ENCODE data around the gene JAKMIP1.

The JAKMIP1 gene

GRCh38 chr4:6035786-6036185, 164.6 kb downstream of the JAKMIP1 start:
- H3K36me3 ChIP-seq (ENCODE audit: control insufficient read depth, insufficient read depth, low read length, severe bottlenecking) = no peaks in the 10 kb centered on the region
- no peaks in the 10 kb centered on the region for H3K9me3 ChIP-seq (ENCODE audit: control insufficient read depth, low read length)
- no peaks in the 10 kb centered on the region for H3K4me1 ChIP-seq (ENCODE audit: control insufficient read depth, insufficient read depth, low read length)
- no peak for DNase-seq (ENCODE audit: low read depth)
- H3K27me3 ChIP-seq (replicated peaks; ENCODE audit: control insufficient read depth, insufficient read depth, low read length) = peaks cover 16% of the 10 kb centered on the region
- no peak overlapping the region for H3K9ac ChIP-seq (ENCODE audit: low read length)
- no peak overlapping the region for H3K4me3 ChIP-seq (ENCODE audit: low read length)

- no peaks in the 10 kb centered on the region for H3K9me3 ChIP-seq (ENCODE audit: control insufficient read depth, low read length)
- DNase-seq (ENCODE audit: low read depth) = no peak
- H3K4me1 ChIP-seq (ENCODE audit: control insufficient read depth, insufficient read depth, low read length) = no peaks in the 10 kb centered on the region
- H3K9ac ChIP-seq (ENCODE audit: low read length) = no peak overlapping the region
- peaks cover 13% of the 10 kb centered on the region for H3K27me3 ChIP-seq (replicated peaks; ENCODE audit: control insufficient read depth, insufficient read depth, low read length)
- no peaks in the 10 kb centered on the region for H3K36me3 ChIP-seq (ENCODE audit: control insufficient read depth, insufficient read depth, low read length, severe bottlenecking)
- no peak overlapping the region for H3K4me3 ChIP-seq (ENCODE audit: low read length)
Observed at GRCh38 chr4:6033381-6033780, 167.0 kb downstream of the JAKMIP1 start.

- Histone ChIP-seq H3K36me3 (ENCODE audit: control insufficient read depth, insufficient read depth, low read length, severe bottlenecking) (no peaks in the 10 kb centered on the region), H3K4me1 (ENCODE audit: control insufficient read depth, insufficient read depth, low read length) (no peaks in the 10 kb centered on the region), H3K4me3 (ENCODE audit: low read length) (no peak overlapping the region), H3K27me3 (replicated peaks; ENCODE audit: control insufficient read depth, insufficient read depth, low read length) (peaks cover 13% of the 10 kb centered on the region), H3K9me3 (ENCODE audit: control insufficient read depth, low read length) (no peaks in the 10 kb centered on the region), H3K9ac (ENCODE audit: low read length) (no peak overlapping the region)
- DNase-seq (ENCODE audit: low read depth) = no peak
Observed at GRCh38 chr4:6032249-6033244, 167.8 kb downstream of the JAKMIP1 start.

- no peaks in the 10 kb centered on the region for H3K36me3 ChIP-seq (ENCODE audit: control insufficient read depth, insufficient read depth, low read length, severe bottlenecking)
- H3K9me3 ChIP-seq (ENCODE audit: control insufficient read depth, low read length) = no peaks in the 10 kb centered on the region
- no peak overlapping the region for H3K9ac ChIP-seq (ENCODE audit: low read length)
- peaks cover 13% of the 10 kb centered on the region for H3K27me3 ChIP-seq (replicated peaks; ENCODE audit: control insufficient read depth, insufficient read depth, low read length)
- no peaks in the 10 kb centered on the region for H3K4me1 ChIP-seq (ENCODE audit: control insufficient read depth, insufficient read depth, low read length)
- H3K4me3 ChIP-seq (ENCODE audit: low read length) = no peak overlapping the region
- no peak for DNase-seq (ENCODE audit: low read depth)
Observed at GRCh38 chr4:6031846-6032245, 168.5 kb downstream of the JAKMIP1 start.

GRCh38 chr4:6030679-6031078, 169.7 kb downstream of the JAKMIP1 start:
- no peak overlapping the region for H3K4me3 ChIP-seq (ENCODE audit: low read length)
- no peaks in the 10 kb centered on the region for H3K36me3 ChIP-seq (ENCODE audit: control insufficient read depth, insufficient read depth, low read length, severe bottlenecking)
- no peaks in the 10 kb centered on the region for H3K4me1 ChIP-seq (ENCODE audit: control insufficient read depth, insufficient read depth, low read length)
- DNase-seq (ENCODE audit: low read depth) = no peak
- no peak overlapping the region for H3K9ac ChIP-seq (ENCODE audit: low read length)
- peaks cover 13% of the 10 kb centered on the region for H3K27me3 ChIP-seq (replicated peaks; ENCODE audit: control insufficient read depth, insufficient read depth, low read length)
- no peaks in the 10 kb centered on the region for H3K9me3 ChIP-seq (ENCODE audit: control insufficient read depth, low read length)

- DNase-seq (ENCODE audit: low read depth) = no peak
- no peaks in the 10 kb centered on the region for H3K4me1 ChIP-seq (ENCODE audit: control insufficient read depth, insufficient read depth, low read length)
- peaks cover 18% of the 10 kb centered on the region for H3K27me3 ChIP-seq (replicated peaks; ENCODE audit: control insufficient read depth, insufficient read depth, low read length)
- H3K9ac ChIP-seq (ENCODE audit: low read length) = no peak overlapping the region
- H3K4me3 ChIP-seq (ENCODE audit: low read length) = no peak overlapping the region
- no peaks in the 10 kb centered on the region for H3K9me3 ChIP-seq (ENCODE audit: control insufficient read depth, low read length)
- H3K36me3 ChIP-seq (ENCODE audit: control insufficient read depth, insufficient read depth, low read length, severe bottlenecking) = no peaks in the 10 kb centered on the region
Observed at GRCh38 chr4:6029254-6029653, 171.1 kb downstream of the JAKMIP1 start.

GRCh38 chr4:6028168-6028567, 172.2 kb downstream of the JAKMIP1 start:
- Histone ChIP-seq H3K4me1 (ENCODE audit: control insufficient read depth, insufficient read depth, low read length) (no peaks in the 10 kb centered on the region), H3K27me3 (replicated peaks; ENCODE audit: control insufficient read depth, insufficient read depth, low read length) (peaks cover 22% of the 10 kb centered on the region)

GRCh38 chr4:6027392-6027791, 173.0 kb downstream of the JAKMIP1 start:
- no peak overlapping the region for H3K4me3 ChIP-seq (ENCODE audit: low read length)
- no peak for DNase-seq (ENCODE audit: low read depth)
- no peaks in the 10 kb centered on the region for H3K4me1 ChIP-seq (ENCODE audit: control insufficient read depth, insufficient read depth, low read length)
- no peaks in the 10 kb centered on the region for H3K36me3 ChIP-seq (ENCODE audit: control insufficient read depth, insufficient read depth, low read length, severe bottlenecking)
- H3K9me3 ChIP-seq (ENCODE audit: control insufficient read depth, low read length) = no peaks in the 10 kb centered on the region
- peaks cover 18% of the 10 kb centered on the region for H3K27me3 ChIP-seq (replicated peaks; ENCODE audit: control insufficient read depth, insufficient read depth, low read length)
- no peak overlapping the region for H3K9ac ChIP-seq (ENCODE audit: low read length)

More at GRCh38 chr4:6028168-6028567, 172.2 kb downstream of the JAKMIP1 start:
- Histone ChIP-seq H3K36me3 (ENCODE audit: control insufficient read depth, insufficient read depth, low read length, severe bottlenecking) (no peaks in the 10 kb centered on the region), H3K9me3 (ENCODE audit: control insufficient read depth, low read length) (no peaks in the 10 kb centered on the region), H3K9ac (ENCODE audit: low read length) (no peak overlapping the region), H3K4me3 (ENCODE audit: low read length) (no peak overlapping the region)
- no peak for DNase-seq (ENCODE audit: low read depth)

GRCh38 chr4:6024313-6024960, 175.9 kb downstream of the JAKMIP1 start:
- H3K9ac ChIP-seq (ENCODE audit: low read length) = no peak overlapping the region
- peaks cover 30% of the 10 kb centered on the region for H3K27me3 ChIP-seq (replicated peaks; ENCODE audit: control insufficient read depth, insufficient read depth, low read length)
- no peaks in the 10 kb centered on the region for H3K4me1 ChIP-seq (ENCODE audit: control insufficient read depth, insufficient read depth, low read length)
- H3K36me3 ChIP-seq (ENCODE audit: control insufficient read depth, insufficient read depth, low read length, severe bottlenecking) = no peaks in the 10 kb centered on the region
- no peak overlapping the region for H3K4me3 ChIP-seq (ENCODE audit: low read length)
- no peaks in the 10 kb centered on the region for H3K9me3 ChIP-seq (ENCODE audit: control insufficient read depth, low read length)
- DNase-seq (ENCODE audit: low read depth) = no peak

- H3K27me3 ChIP-seq (replicated peaks; ENCODE audit: control insufficient read depth, insufficient read depth, low read length) = peaks cover 30% of the 10 kb centered on the region
- no peak overlapping the region for H3K9ac ChIP-seq (ENCODE audit: low read length)
- no peaks in the 10 kb centered on the region for H3K4me1 ChIP-seq (ENCODE audit: control insufficient read depth, insufficient read depth, low read length)
- no peaks in the 10 kb centered on the region for H3K36me3 ChIP-seq (ENCODE audit: control insufficient read depth, insufficient read depth, low read length, severe bottlenecking)
- no peak overlapping the region for H3K4me3 ChIP-seq (ENCODE audit: low read length)
- no peak for DNase-seq (ENCODE audit: low read depth)
- no peaks in the 10 kb centered on the region for H3K9me3 ChIP-seq (ENCODE audit: control insufficient read depth, low read length)
Observed at GRCh38 chr4:6023731-6024130, 176.6 kb downstream of the JAKMIP1 start.

- H3K4me3 ChIP-seq (ENCODE audit: low read length) = no peak overlapping the region
- no peaks in the 10 kb centered on the region for H3K36me3 ChIP-seq (ENCODE audit: control insufficient read depth, insufficient read depth, low read length, severe bottlenecking)
- peaks cover 39% of the 10 kb centered on the region for H3K27me3 ChIP-seq (replicated peaks; ENCODE audit: control insufficient read depth, insufficient read depth, low read length)
- no peak overlapping the region for H3K9ac ChIP-seq (ENCODE audit: low read length)
- no peaks in the 10 kb centered on the region for H3K4me1 ChIP-seq (ENCODE audit: control insufficient read depth, insufficient read depth, low read length)
- no peak for DNase-seq (ENCODE audit: low read depth)
- no peaks in the 10 kb centered on the region for H3K9me3 ChIP-seq (ENCODE audit: control insufficient read depth, low read length)
Observed at GRCh38 chr4:6022607-6023288, 177.6 kb downstream of the JAKMIP1 start.
